NCI-H146 treated with DMSO at 0.1 percent for 48 hours (cell line): Measurements from ENCODE around the gene EXOC6.

ENCODE experiments used
- DNase-seq: peaks from one replicate; lab custom pipeline; 2025; ENCODE audit not compliant: unreplicated experiment; lab: John Stamatoyannopoulos, UW

The EXOC6 gene, protein sequence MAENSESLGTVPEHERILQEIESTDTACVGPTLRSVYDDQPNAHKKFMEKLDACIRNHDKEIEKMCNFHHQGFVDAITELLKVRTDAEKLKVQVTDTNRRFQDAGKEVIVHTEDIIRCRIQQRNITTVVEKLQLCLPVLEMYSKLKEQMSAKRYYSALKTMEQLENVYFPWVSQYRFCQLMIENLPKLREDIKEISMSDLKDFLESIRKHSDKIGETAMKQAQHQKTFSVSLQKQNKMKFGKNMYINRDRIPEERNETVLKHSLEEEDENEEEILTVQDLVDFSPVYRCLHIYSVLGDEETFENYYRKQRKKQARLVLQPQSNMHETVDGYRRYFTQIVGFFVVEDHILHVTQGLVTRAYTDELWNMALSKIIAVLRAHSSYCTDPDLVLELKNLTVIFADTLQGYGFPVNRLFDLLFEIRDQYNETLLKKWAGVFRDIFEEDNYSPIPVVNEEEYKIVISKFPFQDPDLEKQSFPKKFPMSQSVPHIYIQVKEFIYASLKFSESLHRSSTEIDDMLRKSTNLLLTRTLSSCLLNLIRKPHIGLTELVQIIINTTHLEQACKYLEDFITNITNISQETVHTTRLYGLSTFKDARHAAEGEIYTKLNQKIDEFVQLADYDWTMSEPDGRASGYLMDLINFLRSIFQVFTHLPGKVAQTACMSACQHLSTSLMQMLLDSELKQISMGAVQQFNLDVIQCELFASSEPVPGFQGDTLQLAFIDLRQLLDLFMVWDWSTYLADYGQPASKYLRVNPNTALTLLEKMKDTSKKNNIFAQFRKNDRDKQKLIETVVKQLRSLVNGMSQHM

GRCh38 chr10:92848441-92849233 lies at the start of gene EXOC6:
EXOC6 (plus strand) TSS chr10:92848520; CDS start chr10:92848534, 14 bp downstream.
- peak; percentile 62 for DNase-seq

- DNase-seq = peak; percentile 39
Observed at GRCh38 chr10:92799568-92799967, 48.8 kb upstream of the EXOC6 start.

DNA sequence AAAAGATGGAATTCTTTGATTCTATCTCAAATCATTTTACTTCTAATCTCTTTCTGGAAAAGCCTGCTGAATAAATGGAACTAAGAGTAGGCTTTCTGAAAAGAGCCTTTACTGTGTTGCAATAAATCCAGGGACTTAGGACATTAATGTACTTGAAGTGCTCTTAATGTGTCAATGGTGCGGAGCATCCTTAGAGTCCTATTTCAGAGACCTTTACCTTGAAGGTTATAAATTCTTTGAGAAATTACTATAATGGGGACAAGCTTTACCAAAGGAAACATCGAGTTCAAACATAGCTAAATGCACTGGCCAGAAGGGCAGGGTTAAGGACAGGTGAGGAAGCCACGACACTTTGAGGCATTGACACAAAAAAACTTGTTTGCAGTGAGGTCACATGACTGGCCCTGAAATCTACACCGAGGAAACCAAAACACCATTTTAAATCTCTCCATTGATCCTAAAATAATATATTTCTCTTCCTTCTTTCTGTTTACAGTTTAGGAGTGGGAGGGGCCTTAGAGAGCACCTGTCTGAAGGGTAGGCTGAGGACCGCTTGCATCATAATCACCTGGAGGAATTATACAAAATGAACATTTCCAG lies 48.1 kb upstream of the EXOC6 start:
- DNase-seq = peak; percentile 54

- DNase-seq = no peak
Observed at GRCh38 chr10:92801978-92802872, 46.1 kb upstream of the EXOC6 start.

- DNase-seq = no peak
Observed at GRCh38 chr10:92809840-92810239, 38.5 kb upstream of the EXOC6 start.

- peak; percentile 8 for DNase-seq
Observed at GRCh38 chr10:92810934-92811532, 37.3 kb upstream of the EXOC6 start.

- DNase-seq = no peak
Observed at GRCh38 chr10:92811986-92812385, 36.3 kb upstream of the EXOC6 start.

DNA sequence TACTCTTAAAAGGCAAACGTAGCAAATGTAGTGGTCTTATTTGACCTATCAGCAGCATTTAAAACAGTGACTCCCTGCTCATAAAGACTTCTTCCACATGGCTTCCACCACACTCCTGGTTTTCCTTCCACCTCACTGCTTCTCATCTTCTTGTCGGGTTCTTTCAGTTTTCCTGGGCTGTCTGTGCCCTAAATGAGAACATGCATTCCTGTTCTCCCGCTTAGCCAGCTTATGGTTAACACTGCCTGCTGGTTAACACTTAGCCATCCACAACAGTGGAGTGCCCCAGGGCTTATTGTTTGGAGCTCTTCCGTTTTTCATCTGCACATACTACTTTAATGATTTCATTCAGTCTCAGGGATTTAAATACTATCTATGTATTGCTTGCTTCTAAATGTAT lies 34.3 kb upstream of the EXOC6 start:
- DNase-seq = no peak

DNA sequence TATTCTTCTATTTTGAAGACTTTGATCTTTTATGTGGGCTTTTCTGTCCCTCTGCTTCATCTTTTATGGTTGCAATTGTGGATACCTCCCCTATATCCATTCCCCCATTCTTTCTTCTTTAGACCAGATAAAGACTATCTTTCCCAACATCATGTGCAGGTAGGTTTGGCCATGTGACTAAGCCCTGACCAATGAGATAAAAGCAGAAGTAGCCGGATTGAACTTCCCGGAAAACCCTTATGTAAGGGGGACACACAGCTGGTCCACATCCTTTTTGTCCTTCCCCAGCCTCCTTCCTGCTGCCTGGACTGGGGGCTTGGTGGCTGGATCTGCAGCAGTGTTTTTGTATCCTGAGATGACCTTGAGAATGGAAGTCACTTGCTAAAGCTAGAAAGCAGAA lies 33.5 kb upstream of the EXOC6 start:
- no peak for DNase-seq

DNA sequence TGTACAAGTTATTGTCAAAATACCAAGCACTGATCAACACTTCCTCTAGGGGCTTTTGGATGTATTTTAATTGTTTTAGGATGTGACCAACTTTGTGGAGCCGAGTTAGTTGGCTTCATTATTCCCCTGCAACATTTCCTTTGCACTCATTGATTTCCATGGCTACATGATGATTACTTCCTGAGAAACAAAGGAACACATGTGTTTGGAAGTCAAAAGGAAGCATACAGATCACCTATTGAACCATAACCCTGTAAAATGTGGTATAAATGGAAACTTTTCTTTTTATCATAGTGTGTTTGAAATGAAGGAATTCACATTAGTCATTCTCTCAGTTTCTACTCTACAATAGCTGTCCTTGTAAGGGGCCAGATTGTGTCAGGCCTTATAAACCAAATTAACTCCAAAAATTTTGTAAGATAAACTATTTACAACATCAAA lies 32.2 kb upstream of the EXOC6 start:
- DNase-seq = no peak

- no peak for DNase-seq
Observed at GRCh38 chr10:92822060-92822634, 26.2 kb upstream of the EXOC6 start.

DNA sequence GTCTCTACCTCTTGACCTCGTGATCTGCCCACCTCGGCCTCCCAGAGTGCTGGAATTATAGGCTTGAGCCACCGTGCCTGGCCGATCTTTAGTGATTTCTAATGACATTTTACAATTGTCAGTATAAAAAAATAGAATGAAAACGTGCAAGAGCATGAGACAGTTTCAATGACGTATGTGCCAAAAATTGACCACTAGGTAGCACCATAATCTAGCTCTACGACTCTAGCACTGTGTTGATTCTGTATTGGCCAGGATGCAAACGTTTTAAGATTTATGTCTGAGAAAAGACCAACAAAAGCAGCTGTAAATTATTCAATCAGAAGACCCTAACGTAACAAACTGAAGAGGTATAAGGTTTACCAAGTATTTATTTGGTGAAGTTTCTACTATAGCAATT lies 25.4 kb upstream of the EXOC6 start:
- no peak for DNase-seq

DNA sequence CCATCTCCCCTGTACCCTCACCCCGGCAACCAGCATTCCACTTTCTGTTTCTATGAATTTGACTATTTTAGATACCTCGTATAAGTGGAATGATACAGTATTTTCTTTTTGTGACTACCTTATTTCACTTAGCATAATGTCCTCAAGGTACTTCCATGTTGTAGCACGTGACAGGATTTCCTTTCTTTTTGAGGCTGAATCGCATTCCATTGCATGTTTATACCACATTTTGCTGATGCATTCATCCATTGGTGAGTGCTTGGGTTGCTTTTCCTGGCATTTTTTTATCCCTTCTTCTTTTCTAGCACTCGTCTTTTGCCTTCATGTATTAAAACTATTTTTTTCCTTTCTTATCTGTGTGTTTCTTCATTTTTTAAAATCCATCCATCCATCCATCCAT lies 22.3 kb upstream of the EXOC6 start:
- DNase-seq = no peak

DNA sequence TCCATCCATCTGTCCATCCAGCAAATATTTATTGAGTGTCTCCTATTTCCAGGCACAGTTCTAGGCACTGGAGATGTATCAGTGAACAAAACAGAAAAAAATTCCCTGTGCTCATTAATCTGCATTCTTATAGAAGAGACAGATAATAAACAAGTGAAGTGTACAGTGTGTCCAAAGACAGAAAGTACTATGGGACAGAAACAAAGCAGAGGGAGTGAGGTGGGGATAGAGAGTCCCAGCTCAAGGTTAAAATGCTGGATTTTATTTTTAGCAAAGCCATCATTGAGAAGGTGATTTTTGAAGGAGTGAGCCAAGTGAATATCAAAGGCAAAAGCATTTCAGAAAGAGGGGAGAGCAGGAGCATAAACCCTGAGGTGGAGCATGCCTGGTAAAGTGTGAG lies 21.8 kb upstream of the EXOC6 start:
- DNase-seq = no peak

DNA sequence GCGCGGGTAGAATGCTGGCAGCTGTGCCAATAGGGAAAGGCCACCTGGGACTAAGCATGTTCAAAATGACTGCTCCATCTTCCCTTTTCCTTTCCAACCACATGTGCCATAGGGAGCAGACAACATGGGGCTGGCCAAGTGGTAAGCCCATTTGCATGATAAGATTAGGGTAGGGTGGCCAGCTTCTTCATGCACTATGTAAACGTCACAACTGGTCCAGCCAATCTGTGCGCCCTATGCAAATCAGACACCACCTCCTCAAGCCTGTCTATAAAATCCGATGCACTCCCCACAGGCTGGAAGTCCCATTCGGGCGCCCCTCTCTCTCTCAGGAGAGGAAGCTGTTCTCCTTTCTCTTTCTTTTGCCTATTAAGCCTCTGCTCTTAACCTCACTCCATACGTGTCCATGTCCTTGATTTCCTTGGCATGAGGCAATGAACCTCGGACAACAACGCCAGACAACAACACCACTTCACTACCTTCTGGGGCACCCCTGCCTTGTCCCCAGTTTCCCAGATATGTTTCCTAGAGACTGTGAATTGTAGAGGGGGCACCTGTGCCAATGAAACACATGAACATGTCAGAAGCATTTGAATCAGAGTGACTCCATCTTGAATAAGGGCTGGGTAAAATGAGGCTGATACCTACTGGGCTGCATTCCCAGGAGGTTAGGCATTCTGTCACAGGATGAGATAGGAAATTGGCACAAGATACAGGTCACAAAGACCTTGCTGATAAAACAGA lies 19.1 kb upstream of the EXOC6 start:
- DNase-seq = peak; percentile 89

DNA sequence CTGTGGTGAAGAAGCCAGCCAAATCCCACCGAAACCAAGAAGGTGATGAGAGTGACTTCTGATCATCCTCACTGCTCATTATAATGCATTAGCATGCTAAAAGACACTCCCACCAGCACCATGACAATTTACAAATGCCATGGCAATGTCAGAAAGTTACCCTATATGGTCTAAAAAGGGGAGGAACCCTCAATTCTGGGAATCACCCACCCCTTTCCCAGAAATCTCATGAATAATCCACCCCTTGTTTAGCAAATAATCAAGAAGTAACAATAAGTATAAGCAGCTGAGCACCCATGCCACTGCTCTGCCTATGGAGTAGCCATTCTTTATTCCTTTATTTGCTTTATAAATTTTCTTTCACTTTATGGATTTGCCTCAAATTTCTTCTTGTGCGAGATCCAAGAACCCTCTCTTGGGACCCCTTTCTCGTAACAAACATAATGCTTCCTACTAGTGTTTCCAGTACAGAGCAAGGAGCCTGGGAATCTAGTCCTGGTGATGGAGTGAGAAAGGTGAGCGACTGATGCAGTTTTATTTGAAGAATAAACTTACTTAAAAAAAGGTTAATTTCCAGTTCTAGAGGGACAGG lies 18.4 kb upstream of the EXOC6 start:
- no peak for DNase-seq

- DNase-seq = no peak
Observed at GRCh38 chr10:92830478-92831389, 17.6 kb upstream of the EXOC6 start.
